GM21529 (cell line): ENCODE data around the gene C17orf50.

Experiments used
- ATAC-seq: cut with Tn5 transposase; IDR thresholded peaks from one replicate; pipeline ENCODE4 v1.9.1; 2021; ENCODE audit not compliant: unreplicated experiment

C17orf50 gene

GRCh38 chr17:35760587-35760986 is at the start of gene C17orf50:
Gene C17orf50 (plus strand): TSS chr17:35760887. CDS start chr17:35760942, 55 bp downstream.
- ATAC-seq: no peak

GRCh38 chr17:35710950-35711349 is 49.7 kb upstream of the C17orf50 start:
- ATAC-seq: no peak

DNA sequence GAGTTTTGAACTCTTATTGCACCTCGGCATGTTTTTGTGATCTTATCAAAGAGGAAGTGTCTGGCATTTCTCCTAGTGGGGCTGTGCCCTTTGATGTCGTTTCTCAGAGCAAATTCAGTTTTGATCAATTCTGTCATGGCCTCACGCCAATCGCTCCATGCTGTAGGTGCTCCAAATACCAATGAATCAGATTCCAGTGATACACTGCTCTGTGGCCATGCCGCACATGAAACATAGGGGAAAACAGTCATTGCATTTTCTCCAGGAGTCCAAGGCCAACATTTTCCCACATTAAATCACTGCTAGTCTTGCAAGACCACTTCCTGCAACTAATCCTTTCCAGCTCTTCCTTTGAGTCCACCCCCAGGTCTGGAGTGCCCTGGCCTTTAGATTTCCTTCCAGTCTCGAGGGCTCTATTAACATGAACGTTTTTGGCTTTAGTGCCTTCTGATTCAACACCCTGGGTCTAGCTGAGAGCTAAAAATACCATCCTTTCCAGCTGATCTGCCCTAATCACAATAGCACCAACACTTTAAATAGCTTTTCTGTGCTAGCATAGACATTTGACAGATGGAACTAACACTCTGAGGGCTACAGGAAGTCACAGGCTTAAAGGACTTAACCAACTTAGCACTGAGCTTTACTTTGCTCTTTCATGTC is 47.5 kb upstream of the C17orf50 start:
- no peak for ATAC-seq

DNA sequence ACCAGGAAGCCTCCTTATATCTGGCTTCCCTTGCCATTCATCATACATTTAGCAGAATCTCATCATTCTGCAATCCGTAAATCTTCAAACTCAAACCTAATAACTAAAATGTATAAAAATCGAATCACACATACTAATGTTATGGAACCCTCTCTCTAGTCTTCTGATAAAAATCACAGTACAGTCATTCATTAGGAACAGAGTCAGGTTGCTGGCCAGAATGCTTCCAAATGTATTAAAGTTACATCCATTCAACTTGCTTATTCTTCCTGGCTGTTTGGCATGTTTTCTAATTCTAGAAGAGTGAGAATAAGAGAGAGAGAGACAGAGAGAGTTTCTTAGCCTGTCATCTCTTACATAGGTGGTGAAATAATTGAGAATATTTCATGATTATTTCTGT is 45.7 kb upstream of the C17orf50 start:
- no peak for ATAC-seq

DNA sequence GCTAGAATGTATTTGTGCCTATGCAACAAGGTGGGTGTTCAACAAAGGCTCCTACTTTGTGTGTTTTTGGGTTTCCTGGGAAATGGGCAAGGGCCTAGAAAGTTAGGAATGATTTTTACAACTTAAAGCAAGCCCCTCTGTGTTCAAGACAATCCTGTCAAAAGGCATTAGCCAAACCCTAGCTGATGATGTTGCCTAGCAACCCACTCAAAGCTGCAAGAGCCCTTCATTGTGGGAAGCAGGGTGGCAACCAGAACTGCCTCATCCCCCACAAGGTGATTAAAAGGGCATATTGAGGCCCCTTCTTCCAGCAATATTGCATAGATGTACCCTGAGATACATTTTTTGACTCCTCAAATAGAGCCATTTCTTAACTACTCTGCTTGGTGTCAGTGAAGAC is 45.3 kb upstream of the C17orf50 start:
- no peak for ATAC-seq

GRCh38 chr17:35716173-35716572 is 44.5 kb upstream of the C17orf50 start:
- ATAC-seq: no peak

DNA sequence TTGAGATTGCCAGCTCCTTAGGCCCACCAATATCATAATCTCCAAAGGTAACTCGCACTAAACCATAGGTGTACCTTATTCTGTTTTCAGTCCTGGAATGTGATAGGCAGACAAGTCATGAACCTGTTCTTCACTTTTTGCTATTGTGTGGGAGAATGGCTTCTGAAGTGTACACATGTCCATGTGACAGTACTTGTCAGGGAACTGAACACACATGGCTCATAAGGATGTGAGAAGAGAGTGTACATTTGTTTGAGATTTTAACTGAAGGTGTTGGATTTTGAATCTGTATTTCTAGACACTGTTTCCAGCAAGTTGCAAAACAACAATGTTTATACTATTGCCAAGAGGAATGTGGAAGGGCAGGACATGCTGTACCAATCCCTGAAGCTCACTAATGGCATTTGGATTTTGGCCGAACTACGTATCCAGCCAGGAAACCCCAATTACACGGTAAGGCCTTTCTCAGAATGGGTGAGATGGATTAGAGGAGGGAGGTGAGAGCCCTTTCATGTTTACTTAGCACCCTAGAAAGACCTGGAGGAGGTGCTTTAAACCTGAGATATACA is 43.7 kb upstream of the C17orf50 start:
- ATAC-seq: no peak

DNA sequence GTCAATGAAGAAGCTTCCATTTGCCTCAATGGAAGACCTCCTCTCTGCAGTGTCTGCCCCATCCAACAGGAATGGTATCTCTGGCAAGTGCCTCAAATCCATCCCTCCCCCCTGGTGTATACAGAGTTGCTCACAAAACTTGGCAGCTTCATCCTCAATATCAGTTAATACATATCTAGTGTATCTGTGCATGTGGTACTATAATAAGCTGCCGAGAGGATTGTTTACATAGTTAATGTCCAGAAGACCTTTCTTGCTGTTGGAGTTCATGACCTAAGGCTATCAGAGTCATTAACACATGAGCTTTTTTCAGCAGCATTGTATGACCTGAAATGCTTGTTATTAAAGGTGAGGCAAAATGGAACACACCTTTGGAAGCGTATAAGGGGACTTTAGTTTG is 43.2 kb upstream of the C17orf50 start:
- ATAC-seq: no peak

GRCh38 chr17:35723735-35724134 is 37.0 kb upstream of the C17orf50 start:
- ATAC-seq: no peak

GRCh38 chr17:35725058-35725457 is 35.6 kb upstream of the C17orf50 start:
- ATAC-seq: no peak

GRCh38 chr17:35725802-35726126 is 34.9 kb upstream of the C17orf50 start:
- ATAC-seq: no peak

DNA sequence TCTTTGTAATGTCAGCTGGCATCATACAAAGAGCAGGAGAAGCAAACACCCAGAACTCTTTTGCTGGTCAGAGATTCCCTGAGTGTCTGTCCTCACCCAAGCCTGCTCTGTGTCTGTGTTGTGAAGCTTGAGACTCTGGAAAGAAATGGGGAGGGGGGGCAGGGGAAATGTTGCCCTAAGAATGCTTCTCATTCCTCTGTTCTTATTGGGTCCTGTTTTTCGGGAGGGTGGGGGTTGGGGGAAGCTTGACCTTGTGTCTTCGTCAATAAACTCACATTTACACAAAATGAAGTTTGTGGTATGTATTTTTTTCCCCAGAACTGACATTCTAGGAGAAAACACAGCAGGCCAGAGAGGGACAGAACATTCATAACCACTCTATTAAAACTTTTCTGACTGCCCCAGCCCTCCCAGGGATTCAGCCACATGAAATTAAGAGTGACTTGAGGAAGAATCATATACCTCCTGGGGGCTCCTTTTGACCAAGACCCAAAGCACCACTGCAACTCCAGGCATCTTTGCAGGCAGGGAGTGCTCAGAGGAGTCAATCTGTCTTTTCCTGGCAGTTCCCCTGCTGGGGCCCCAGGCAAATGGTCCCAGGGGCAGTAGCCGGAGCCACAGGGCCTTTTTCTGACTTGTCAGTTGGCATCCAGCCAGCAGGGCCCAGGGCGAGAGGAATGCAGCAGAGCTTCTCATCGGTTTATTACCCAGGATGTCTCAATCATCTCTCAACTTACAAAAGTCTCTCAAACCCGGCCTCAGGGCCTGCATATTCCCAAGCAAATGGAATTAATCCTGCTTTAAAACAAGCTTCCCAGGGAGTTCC is 34.3 kb upstream of the C17orf50 start:
- no peak for ATAC-seq

DNA sequence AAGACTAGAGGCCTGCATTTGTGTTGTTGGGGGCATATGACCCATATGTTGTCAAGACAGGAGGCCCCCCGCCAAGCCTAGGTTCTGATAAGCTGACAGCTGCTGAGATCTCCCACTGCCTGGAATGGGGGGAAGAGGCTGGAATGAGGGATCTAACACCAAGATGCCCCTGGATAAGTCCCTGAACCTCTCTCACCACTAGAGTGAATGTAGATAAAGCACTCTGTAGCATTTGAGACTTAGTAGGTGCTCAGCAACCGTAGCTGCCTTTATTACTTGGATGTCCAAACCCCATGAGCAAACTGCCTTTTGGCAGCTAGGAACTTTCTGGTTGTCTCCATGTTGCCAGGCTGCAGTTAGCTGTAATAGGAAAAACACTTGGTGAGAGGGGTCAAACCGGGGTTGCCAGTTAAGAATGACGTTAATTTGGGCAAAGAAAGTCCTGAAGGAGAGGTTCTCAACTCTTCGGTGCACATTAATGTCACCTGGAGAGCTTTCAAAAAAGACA is 33.7 kb upstream of the C17orf50 start:
- ATAC-seq: no peak

GRCh38 chr17:35727635-35728034 is 33.1 kb upstream of the C17orf50 start:
- ATAC-seq: no peak

- no peak for ATAC-seq
Measured at GRCh38 chr17:35728551-35728950, 32.1 kb upstream of the C17orf50 start.

DNA sequence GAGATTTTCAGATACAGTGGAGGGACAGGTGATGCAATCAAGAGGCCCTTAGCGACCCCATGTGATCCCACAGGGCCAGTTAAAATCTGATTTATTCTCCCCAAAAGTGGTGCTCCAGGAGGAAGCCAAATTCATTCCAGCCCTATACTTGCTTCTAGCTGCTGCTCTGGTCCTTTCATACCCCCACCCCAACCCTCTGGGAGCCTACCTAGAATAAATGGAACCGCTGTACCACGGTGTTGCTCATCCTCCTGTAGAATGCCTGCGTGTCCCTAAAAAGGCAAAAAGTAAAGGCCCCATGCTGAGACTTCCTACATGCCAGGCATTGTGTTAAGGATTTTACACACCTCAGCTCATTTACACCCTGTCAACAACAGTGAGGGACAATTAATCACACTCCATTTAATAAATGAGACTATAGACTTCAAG is 31.3 kb upstream of the C17orf50 start:
- no peak for ATAC-seq

GRCh38 chr17:35730400-35731005 is 30.2 kb upstream of the C17orf50 start:
- ATAC-seq: no peak

- no peak for ATAC-seq
Measured at GRCh38 chr17:35731239-35731916, 29.3 kb upstream of the C17orf50 start, which contains the start of gene RASL10B. Gene RASL10B (plus strand): TSS chr17:35731639. CDS start chr17:35735185, 3,546 bp downstream.

DNA sequence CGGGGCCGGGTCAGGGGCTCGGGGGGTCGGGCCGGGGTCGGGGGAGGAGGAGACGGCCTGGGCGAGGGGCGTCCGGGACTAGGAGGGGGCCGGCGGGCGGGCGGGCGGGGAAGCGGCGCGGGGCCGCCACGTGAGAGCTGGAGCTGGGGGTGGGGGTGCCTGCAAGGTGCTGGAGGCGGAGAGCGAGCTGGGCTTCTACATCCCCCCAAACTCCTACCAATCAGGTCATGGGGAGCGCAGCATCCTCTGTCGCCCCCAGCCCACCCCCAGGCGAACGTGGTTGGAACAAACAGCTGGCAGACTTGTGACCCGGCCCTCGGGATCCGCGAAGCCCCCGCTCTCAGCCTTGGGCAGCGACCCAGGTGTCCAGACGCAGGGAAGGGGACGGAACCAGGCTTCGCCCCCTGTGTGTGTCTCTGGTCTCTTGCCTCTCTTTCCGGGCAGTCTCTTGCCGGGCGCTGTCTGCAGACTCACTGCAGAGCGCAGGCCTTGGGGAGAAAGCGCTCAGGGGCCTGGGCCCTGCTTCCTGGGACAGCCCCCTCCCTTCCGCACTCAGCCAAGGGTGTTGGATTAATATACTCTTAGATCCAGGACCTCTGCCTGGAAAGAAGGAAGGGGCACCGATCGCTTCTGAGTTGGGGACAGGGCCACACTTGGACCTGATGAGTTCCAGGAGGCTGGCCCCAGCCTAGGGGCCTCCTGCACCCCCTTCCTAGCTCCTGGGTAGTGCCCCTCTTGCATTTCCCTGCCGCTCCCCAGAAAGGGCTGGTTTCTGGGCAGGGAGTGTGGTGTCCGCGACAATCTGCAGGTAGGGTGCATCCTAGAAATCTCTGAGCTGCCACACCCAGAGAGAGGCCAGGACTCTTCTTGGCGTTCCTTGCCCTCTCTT is 28.5 kb upstream of the C17orf50 start:
- no peak for ATAC-seq

GRCh38 chr17:35732806-35733136 is 27.9 kb upstream of the C17orf50 start:
- no peak for ATAC-seq
